Anterior cingulate cortex (tissue), 58 donors: ENCODE results near the gene PHLDB2.

ENCODE experiments used
- DNase-seq, 58 donors: peaks; one replicate each; lab custom pipeline; 2025; lab: John Stamatoyannopoulos, UW

Gene PHLDB2

DNA sequence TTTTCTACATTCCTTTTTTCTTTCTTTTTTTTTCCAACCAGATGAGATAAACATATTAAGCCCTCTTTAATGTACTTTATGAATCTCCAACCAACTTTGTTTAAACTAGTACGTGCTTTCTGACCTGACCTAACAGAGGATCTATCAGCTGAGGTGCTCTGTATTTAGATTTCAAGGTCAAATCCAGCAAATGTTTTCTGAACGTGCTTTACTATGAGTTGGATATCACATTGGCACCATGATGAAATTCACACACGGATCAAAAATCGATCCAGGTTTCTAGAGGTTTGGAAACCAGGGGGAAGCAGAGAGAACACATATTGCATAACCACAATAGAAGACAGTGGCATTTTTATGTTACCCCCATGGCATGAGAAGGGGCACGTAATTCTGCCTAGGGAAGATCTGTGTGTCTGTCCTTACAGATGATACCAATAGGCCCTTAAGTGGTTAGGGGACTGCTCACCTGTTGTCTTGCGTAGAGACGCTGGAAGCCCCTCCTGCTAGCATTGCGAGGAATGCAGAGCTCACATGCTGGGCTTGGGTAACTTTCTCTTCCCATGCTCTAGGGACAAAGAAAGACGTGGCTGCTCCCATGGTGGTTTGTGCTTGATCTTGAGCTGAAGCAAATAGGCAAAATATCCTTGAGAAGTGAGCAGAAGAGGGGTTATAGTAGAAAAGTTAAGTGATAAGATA, 60.5 kb downstream of the PHLDB2 start:
- no peak for DNase-seq

DNA sequence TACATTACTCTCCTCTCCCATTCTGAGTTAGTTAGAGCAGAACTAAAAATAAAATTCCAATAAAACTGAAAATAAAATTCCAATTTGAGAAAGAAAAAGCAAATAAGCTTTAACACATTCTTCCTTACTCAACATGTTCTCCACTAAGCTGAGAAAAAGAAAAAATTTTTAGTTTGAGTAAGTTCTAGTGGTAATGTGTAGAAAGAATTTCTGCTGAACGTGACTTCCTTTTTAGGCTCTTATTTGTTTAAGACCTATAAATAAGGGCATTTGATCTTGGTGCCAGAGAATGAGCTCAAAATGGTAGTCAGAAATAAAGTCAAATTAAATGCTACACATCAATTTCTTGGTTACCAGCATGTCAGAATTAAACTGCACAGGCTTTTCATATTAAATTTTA, 62.1 kb downstream of the PHLDB2 start:
- no peak for DNase-seq

- no peak for DNase-seq
Measured at GRCh38 chr3:111923095-111923771, 64.2 kb downstream of the PHLDB2 start.

GRCh38 chr3:111923806-111924205, 64.7 kb downstream of the PHLDB2 start:
- DNase-seq: no peak

DNA sequence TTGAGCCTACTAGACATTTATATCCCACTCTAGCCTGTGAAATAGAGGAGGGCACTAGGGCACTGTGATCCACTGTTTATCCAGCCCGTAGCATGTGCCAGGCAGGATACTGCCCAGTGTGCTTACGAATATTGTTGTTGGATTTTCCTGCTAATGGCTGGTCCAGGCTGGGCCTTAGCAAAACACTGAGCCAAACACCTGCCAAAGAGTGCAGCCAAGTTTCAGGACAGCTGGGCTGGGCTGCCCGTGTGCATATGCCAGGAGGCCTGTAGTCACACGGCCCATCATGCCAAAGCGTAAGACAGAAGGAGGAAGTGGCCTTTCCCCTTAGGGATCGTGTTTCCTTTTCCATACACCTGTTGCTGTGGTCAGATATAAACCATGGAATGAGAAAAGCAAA, 65.2 kb downstream of the PHLDB2 start:
- no peak for DNase-seq

DNA sequence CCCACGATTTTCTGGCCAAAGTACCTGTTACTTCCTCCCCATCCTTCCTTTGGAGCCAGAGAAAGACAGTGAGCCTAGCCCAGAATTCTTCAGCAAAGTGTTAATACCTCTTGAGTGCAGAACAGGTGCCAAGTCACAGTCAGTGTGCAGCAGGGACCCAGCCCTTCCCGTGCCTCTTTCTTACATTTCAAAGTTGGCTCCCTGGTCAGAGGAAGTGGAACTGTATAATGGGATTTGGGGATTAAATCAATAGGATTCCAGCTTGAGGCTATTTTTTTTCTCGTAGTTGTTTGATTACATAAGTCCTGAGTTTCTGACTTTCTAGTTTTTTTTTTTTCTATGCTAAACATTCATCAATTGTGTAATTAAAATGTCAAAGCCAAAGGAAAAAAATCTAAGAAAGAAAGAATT, 67.2 kb downstream of the PHLDB2 start:
- no peak for DNase-seq

- no peak for DNase-seq
Measured at GRCh38 chr3:111928613-111929012, 69.5 kb downstream of the PHLDB2 start.

GRCh38 chr3:111929484-111929883, 70.4 kb downstream of the PHLDB2 start:
- DNase-seq: no peak

DNA sequence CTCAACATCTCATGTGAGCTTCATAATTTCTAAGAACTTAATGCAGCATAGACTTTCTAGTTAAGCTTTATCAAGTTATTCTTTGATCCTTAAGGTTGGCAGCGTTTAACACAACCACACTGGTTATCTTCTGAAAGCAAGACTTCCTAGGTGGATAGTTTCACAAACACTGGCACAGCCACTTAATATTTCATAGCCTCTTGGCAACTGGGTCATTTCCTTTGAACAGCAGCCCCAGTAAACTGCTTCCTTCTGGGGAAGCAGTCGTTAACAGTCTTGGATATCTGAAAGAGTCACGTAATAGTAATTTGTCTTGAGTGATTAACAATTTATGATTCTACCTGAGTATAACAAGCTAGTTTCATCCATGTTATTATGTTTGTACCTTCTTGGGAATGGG, 73.9 kb downstream of the PHLDB2 start:
- DNase-seq: no peak

DNA sequence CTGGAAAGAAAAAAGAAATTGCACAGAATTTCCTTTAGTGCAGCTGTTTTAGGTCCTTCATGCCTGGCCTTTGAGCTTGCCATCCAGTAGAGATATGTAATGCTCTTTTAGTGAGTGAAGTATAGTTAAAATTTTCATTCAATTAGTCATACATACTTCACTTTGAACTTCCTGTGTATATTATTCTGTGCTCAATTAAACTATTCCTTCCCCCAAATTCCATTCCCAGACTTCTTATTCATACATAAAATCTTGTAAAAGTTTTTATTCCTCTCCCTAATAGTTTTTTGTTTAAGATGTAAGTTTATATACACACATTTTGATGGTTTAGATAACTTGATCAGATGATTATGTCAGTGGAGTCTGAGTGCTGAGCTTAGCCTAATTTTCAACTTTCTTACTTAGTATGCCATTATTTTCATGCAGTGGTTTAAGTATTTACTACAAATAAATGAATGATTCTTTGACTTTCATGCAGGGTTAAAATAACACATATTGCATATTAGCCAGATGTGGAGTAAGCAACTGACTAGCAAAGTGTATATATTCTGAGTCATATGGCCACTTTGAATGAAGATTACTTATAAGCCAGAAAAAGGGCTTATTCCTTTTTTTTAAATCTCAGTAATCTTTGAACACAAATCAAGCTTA, 77.3 kb downstream of the PHLDB2 start:
- DNase-seq: no peak

DNA sequence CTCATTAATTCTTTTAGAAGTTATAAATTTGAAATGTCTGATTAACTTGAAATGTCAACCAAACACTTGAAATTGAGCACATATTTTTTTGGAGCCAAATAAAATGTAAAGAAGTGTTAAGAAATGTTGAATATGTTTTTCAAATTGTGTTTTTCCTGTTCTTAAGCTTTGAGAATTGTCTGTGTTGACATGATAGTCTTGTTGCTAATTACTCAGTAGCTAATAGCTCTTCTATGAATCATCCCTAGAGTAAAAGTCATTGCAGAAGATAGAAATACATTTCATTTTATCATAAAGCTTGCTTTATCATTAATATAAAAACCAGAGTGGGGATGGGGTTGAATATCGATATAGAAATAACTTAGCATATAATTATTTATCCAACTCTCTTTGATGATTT, 77.9 kb downstream of the PHLDB2 start:
- DNase-seq: no peak

DNA sequence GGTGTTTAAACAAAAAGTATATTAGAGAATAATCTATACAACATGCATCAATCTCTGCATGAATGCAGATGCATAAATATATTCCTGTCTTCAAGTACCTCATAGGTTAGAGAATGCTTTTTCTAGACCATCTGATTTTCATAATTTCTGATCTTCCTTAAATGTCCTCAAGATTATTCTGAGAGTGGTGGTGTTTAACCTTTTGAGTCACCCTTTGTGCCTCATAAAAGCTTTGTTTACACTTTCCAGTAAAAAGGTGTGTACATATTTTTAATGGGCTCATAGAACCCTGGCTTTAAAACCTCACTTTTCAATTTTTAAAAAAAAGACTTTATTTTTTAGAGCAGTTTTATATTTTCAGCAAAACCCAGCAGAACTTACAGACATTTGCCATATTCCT, 78.8 kb downstream of the PHLDB2 start:
- DNase-seq: no peak

DNA sequence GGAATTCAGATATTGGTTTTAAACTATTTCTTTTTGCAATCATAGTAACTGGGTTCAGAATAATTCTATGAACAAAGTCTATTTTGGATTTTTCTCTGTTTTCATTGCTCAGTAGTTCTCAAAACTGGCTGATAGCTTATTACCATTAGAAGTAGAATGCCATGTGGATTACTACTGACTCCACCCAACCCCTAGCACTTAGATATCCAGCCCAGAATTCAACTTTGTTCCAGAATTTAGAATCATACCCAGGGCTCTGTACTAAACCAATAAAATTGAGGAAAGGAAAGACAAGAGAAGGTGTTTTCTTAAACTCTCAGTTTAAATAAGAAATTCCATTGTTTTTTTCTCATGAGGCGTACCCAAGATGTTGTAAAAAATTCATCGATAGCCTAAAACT, 80.8 kb downstream of the PHLDB2 start:
- no peak for DNase-seq

GRCh38 chr3:111943533-111943932, 84.5 kb downstream of the PHLDB2 start:
- no peak for DNase-seq

- no peak for DNase-seq
Measured at GRCh38 chr3:111944372-111944771, 85.3 kb downstream of the PHLDB2 start.

GRCh38 chr3:111947231-111947630, 88.2 kb downstream of the PHLDB2 start:
- DNase-seq: no peak

DNA sequence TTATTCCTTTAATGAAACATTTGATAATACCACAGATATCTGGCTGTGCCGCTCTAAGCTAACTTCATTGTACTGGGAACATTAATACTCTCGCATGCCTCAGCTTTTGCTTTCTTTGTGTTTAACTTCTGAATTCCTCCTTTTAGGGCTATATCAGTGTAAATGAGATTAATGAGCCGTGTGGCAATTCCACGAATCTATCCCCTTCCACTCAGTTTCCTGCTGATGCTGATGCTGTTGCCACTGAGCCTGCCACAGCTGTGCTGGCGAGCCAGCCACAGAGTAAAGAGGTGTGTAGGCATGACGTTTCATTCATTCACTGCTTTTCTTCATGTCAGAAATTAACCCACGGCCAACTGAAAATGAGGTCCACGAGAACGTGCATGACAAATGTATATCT, 89.7 kb downstream of the PHLDB2 start:
- DNase-seq: no peak

DNA sequence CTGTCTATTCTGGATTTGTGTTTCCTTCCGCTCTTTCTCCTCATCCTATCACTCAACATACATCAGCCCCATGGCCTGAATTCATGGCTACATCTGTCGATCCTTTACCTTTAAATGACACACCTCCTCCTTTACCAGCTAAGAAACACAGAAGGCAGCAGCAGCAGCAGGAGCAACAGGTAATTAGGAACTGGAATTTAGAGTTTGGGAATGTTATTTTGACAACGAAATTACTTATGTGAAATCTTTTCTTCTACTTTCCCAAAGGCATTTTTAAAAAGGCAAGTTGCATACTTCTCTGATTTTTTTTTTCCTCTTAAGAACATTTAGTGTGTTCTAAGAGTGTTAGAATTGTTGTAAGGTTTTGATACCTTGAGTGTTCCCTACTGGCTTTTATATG, 90.6 kb downstream of the PHLDB2 start:
- DNase-seq: no peak

DNA sequence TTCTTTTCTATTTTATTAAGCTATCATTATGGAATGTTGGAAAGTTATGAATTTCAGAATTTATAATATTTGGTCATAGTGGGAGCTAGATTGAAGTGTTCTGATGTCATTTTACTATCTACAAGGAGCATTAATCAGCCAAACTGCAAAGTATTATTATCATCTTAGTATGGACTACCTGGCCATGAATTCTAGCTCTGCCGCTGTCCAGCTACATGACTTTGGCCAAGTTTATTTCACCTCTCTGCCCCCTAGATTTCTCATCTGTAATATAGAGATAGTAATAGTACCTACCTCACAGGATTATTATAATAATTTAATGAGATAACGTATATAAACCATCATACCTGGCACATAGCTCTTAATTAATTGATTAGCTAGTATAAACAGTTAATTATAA, 92.0 kb downstream of the PHLDB2 start:
- DNase-seq: no peak

DNA sequence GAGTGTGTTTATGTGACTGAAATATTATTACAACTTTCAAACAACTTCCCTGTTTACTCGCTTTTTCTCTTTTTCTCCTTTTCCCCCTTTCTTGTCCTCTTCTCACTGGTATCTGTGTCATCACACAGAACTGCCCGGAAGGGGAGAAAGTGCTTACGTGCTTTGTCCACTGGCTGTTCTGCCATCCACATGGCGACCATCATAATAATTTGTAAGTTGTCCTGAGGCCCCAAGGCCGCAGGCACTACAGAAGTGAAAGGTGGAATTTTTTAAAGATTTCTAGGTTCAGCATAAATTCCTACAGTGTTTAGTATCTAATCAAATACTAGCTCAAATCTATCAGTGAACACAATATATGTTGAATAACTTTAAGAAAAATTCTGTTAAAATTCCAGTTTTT, 93.0 kb downstream of the PHLDB2 start:
- DNase-seq: no peak

DNA sequence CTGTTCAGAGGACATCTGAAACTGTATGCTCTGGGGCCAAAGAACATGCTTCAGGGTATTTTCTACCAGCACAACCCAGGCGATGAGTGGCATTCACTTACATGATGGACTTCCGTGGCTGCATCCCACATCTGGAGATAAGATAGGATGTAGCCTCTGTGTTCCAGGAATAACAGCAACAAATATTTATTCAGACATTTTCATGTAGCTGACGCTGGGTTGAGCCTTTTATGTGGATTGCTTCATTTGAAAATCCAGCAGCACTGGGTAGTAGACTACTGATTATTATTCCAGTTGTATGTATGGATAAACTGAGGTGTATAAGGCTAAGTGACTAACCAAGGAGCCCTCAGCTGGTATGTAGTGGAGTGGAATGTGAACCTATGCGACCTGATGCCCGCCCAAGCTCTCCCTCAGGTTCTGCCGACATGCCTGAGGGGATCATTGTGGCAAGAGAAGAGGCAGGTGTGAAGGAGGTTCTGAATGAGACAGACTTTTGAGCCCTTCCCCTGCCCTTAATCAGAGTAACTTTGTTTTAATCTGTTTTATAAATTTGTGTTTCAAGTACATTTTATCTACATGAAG, 93.9 kb downstream of the PHLDB2 start:
- no peak for DNase-seq
